ENCODE data around the gene CCDC81.

DNA sequence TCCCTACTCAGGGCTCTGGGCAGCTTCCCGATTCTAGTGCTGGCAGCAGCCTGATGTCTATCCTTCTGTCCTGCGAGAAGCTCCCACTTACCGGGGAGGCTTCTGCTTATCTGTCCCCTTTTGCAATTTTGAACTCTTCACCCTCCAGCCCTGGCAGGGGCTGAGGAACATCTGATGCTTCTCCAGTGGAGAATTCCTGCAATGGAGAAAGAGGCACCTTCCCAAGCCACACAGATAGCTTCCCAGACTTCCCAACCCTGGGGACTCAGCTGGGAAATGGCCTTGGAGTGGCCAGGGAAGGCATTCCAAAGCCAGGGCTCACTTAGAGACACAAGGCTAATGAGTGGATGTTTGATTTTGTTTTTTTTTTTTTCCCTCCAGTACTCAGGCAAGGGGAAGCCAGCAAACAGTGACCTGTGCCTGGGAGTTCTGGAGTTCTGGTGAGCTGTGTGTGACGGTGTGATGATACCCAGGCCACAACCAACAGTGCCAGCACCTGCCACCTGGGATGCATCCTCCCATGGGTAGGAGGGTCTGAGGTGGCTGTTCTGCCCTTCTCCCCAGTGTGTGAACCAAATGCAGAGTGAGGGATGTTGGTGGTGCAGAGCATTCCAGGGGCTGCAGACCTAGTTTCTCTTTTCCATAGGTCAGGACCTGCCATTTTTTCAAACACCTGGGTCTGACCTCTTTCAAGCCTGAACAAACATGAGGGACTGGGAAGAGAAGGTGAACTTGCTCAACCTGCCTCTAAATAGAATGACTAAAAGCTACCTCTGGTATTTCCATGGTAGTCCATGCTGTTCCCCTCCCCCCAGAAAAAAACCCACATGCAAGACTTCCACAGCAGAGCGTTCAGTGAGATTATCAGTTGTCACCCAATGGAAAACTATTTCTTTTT lies 95.1 kb downstream of the CCDC81 start:
- TF ChIP-seq, protein P1, sequence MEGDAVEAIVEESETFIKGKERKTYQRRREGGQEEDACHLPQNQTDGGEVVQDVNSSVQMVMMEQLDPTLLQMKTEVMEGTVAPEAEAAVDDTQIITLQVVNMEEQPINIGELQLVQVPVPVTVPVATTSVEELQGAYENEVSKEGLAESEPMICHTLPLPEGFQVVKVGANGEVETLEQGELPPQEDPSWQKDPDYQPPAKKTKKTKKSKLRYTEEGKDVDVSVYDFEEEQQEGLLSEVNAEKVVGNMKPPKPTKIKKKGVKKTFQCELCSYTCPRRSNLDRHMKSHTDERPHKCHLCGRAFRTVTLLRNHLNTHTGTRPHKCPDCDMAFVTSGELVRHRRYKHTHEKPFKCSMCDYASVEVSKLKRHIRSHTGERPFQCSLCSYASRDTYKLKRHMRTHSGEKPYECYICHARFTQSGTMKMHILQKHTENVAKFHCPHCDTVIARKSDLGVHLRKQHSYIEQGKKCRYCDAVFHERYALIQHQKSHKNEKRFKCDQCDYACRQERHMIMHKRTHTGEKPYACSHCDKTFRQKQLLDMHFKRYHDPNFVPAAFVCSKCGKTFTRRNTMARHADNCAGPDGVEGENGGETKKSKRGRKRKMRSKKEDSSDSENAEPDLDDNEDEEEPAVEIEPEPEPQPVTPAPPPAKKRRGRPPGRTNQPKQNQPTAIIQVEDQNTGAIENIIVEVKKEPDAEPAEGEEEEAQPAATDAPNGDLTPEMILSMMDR (IDR thresholded peaks at IDR 0.05) = no peak
- no peak for TF ChIP-seq TCF7L2 (IDR thresholded peaks at IDR 0.05; ENCODE audit: low read depth, low read length)
